Stimulated activated CD4-positive, alpha-beta T cell treated with anti-CD3 and anti-CD28 coated beads, Interleukin-2, amount 100 ng/mL, for 48 hours (primary cell): Measurements from ENCODE around the gene SYT15B.
A peak's percentile ranks its signal among the peaks of the same experiment; 100 is the strongest.
"Not testable (repeated sequence)": the region's sequence is repeated elsewhere in the genome, so short reads cannot be mapped to it uniquely, and the experiment has no call there.

Source experiments
- DNase-seq, 2 donors: peaks; one replicate each; pipeline ENCODE4 v3.0.0-alpha.2; 2020

Gene SYT15B

DNA sequence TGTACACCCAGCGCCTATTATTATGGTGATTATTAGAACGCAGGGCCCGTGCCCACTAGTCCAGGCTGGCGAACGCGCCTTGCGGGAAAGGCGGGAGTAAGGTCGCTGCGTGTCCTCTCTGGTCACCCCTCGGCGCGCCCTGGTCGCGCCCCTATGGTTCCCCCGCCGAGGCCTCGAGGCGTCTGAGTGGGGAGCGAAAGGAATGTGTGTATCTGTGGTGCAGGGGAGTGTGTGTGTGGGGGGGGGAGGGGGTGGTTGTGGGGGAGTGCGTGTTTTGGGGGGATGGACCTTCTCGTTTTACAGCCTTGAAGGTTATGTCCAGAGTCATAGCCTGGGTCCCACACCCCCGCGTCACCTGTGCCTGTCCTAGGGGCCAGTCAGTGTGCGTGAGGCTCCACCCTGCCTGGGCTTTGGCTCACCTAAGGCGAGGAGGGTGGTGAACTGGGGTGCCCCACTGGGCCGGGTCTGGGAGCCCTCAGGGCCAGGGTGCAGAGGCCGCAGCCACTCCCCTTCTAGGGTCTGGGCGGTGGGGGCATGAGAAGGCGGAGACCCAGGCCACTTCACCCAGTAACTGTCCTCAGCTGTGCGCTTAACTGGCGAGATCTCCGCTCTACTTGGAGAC, at the start of gene SYT15B:
Gene SYT15B, minus strand, starts transcription at position 39 of the 622 bp plus-strand sequence. CDS start 952 bp downstream, outside the sequence.
- not testable (repeated sequence) for DNase-seq

GRCh38 chr10:47779590-47779989, 16.2 kb upstream of the SYT15B start:
- not testable (repeated sequence) for DNase-seq

DNA sequence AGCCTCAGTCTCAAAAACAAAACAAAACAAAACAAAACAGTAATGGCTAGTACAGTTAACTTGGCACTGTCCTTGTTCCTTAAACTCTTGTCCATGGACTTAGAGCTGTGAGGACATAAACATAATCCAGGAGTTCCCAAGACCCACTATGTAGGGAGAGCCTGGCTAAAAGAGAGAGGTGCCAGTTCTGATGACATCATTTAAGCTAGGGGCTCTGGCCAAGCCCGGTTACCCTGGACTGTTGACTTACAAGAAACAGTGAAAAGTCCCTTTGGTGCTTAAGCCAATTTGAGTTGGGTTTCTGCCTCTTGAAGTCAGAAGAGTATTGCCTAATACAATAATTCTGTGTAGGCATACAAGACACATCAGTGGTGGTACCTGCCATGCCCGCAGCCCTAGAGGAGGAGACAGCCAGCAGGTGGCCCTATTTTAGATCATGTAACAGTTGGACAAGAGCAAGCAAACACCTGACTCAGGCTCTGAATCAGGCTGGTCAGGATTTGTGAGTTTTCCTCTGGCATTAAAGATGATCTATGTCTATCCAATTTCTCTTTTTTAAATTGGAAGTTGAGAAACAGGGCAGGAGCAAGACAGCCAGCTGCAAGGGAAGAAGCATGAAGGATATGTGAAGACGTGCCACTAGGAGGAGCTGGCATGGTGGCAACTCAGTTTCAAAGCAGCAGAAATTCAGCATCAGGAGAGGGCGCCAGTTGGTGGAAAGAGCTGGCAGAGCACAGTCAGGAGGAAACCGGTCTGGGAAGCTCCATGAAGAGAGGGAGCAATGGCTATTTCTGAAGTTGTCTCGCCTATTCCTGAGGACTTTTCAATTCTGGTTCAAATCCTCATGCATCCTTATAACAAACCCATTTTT, 12.2 kb upstream of the SYT15B start:
- DNase-seq, result not testable (repeated sequence)

- DNase-seq, result not testable (repeated sequence)
Measured at GRCh38 chr10:47770745-47771144, 7.4 kb upstream of the SYT15B start.

- DNase-seq, result not testable (repeated sequence)
Measured at GRCh38 chr10:47768578-47769115, 5.3 kb upstream of the SYT15B start.

- DNase-seq, result not testable (repeated sequence)
Measured at GRCh38 chr10:47768085-47768484, 4.7 kb upstream of the SYT15B start.

DNA sequence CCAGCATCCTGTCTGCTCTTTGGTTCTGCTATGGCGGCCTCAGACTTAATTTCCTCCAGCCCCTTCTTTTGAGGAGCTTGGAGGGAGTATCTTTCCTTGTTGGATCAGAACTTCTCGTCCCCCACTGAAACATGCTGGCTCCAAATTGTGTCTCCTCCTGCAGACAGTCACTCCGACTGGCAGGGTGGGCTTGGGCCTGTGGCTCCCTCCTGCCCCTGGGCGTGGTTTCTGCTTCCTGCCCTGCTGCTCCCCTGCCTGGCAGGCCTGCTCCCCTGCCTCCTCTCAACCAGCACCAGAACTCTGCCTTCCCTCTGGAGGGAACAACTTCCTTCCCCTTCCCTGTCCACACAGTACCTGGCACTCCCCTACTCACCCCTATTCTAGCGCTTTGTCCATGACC, 3.8 kb upstream of the SYT15B start:
- DNase-seq, result not testable (repeated sequence)

DNA sequence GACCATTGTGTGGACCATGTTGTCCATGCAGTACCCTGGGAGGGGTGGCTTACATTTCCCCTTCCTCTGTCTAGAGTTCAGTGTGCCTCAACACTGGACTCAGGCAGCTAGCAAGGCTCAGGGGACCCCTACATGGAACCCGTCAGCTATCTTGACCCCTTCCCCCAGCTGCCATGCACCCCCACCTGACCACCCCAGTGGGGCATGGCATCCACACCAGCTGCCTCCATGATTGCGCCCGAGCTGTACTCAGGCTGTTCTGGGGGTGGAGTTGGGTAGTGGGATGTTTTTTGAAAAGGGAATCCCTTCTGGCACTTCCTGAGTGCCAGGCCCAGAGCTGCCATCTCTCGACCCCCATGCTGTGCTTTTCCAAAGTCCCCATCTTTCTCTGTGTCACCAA, 1.8 kb upstream of the SYT15B start:
- DNase-seq, result not testable (repeated sequence)

DNA sequence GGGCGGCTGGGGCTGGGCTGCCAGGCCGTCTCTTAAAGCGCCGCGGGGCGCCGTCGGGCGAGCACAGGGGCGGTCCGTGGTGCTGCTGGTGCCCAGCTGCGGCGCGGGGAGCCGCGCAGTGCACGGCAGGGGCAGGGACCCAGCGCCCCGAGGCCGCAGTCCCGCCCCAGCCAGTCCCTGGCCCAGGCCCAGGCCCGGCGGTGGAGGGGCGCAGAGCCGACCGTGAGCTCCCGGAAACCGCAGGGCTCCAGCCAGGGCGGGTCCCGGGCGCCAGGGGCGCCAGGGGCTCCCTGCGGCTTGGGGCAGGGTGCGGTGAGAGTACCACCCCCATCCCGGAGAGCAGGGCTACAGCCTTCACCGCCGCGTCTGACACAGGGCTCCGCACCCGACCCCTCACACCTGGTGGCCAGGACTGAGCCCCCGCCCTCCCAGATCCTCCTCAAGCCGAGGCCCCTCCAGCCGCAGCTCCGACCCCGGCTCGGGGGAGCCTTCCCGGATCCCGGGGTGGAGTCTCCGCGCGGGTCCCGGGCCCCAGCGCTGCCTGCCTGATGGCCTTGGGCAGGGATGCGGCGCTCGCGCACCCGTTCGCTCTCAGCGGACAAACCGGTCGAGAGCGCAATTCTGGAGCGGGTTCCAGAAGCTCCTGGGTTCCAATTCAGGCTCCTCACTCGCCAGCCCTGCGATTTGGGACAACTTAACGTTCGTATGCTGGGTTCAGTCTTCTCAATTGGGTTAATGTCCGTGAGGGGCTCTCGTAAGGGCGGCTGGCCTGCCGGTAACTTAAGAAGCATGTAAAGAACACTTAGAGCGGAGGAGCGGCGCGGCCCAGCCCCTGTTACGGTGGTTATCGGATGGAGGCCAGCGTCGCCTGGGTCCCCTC, 478 bp downstream of the SYT15B start:
- not testable (repeated sequence) for DNase-seq

- DNase-seq, result not testable (repeated sequence)
Measured at GRCh38 chr10:47758855-47759254, 4.5 kb downstream of the SYT15B start.

GRCh38 chr10:47756169-47756568, 7.2 kb downstream of the SYT15B start:
- not testable (repeated sequence) for DNase-seq

- DNase-seq, result not testable (repeated sequence)
Measured at GRCh38 chr10:47753871-47754270, 9.5 kb downstream of the SYT15B start.

- DNase-seq, result not testable (repeated sequence)
Measured at GRCh38 chr10:47753176-47753575, 10.2 kb downstream of the SYT15B start.

- not testable (repeated sequence) for DNase-seq
Measured at GRCh38 chr10:47751821-47752220, 11.6 kb downstream of the SYT15B start.

DNA sequence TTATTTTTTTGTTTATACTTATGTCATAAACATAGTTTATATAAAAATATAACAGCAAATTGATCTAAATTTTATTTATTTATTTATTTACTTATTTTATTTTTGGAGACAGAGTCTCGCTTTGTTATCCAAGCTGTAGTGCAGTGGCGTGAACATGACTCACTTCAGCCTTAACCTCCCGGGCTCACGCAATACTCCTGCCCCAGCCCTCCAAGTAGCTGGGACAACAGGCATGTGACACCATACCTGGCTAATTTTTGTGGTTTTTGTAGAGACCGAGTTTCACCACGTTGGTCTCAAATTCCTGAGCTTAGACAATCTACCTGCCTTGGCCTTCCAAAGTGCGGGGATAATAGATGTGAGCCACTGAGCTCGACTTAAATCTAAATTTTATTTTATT, 13.0 kb downstream of the SYT15B start:
- not testable (repeated sequence) for DNase-seq

DNA sequence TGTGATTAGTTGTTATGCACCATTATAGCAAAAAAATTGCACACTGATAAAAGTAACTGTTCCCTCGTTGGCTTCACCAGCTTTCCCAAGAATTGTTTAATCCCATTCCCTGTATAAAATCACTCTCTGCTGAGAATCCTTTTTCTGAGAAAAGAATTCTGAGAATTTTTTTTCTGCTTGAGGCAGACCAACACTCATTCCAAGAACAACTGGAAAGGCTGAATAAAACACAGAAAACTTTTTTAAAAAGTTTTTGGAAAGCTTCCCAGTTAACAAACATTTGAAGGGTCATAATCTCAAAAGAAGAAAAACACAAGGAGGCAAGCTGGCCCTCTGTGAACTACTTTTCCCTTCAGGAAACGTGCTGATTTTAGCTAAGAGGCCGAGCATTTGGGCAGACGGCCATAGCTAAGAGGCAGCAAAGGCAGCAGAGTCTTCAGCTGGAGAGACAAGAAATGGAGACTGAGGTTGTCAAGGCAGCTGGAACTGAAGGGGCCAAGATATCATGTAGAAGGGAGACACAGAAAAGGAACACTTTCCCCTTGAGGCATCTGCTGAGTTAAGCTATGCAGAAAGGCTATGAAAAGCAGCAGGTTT, 16.5 kb downstream of the SYT15B start:
- not testable (repeated sequence) for DNase-seq

GRCh38 chr10:47744881-47745280, 18.5 kb downstream of the SYT15B start:
- not testable (repeated sequence) for DNase-seq

DNA sequence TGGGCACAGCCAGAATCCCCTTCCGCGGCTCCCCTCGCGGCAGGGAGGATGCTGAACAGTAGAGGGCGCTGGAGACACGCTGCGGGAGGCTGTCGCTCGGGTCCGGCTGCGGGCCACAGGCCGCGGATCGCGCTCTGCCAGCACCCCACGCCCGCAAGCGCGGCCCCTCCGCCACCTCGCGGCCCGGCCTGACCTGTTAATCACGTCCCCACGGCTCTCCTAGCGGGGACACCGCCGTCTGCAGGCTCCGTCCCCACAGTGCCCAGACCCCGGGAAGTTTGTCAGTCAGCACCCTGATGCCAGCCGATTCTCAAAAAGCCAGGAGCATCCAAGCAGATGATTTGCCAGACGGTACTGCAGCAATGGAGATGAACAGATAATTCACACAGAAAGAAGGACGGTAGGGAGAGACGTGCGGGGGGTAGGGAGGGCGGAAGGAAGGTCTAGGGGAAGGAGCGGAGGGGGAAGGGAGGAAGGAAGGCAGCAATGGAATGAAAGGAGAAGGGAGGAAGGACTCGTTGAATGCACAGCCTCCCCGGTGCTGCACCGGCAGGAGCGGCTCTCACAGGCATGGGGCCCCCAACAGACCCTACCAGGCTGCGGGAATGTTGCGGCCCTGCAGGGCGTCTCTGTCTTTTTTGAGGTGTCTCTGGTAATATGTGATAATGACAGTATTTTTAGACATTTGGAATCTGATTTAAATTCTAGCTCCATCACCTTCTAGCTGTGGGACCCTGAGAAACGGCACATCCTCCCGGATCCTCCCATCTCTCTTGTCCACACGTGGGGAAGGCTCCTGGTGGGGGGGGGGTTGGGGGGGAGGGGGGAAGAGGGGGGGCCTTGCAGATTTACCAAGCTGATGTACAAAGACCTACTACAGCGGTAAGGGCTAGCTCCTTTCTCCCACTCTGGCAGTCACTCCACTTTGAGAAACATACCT, 19.5 kb downstream of the SYT15B start:
- DNase-seq, result peak; percentile 9 to 27

DNA sequence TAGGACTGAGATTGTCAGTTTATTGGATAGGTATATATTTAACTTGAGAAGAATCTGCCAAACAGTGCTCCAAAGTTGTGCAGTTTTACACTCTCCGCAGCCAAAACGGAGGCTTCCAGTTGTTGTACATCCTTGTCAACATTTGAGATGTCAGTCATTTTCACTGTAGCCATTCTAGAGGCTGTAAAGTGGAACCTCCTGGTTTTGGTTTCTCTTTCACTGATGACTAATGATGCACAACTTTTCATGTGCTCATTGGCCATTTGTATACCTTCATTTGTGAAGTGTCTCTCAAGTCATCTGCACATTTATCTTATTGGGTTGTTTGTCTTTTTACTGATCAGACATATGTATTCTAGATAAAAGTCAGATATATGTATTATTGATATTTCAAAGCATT, 22.5 kb downstream of the SYT15B start:
- not testable (repeated sequence) for DNase-seq

DNA sequence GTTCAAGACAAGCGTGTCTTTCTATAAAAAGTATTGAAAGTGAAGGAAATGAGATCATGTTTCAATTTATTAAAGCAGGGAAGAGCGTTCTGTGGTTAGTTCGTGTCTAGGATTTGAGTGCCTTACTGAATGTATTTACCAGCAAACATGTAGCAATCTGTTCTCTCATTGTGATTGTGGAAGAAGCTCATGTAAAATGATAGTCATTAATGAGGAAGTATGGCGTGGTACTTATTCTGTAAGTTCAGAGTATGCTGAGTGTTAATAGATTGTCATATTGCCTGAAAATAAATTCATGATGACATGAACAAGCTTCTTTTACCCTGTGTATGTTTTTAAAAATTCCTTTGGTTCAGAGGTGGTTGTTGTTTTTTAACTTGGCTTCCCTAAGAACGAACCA, 32.5 kb downstream of the SYT15B start:
- not testable (repeated sequence) for DNase-seq

- not testable (repeated sequence) for DNase-seq
Measured at GRCh38 chr10:47725740-47726139, 37.7 kb downstream of the SYT15B start.
